K562 (cell line): ENCODE results near the gene GRIK3. TPM values are rescaled to one million over a fixed set of nuclear protein-coding genes. Genes with fewer than 3 reads are reported as not detected.

Source experiments
- CBX2 ChIP-seq: fragments of 200-600 bp; sonication (generic); IDR thresholded peaks from one replicate; pipeline ENCODE4 v1.6.1; 2012; ENCODE audit warnings: mild to moderate bottlenecking, low read length, inconsistent platforms; ENCODE audit not compliant: insufficient read depth, poor library complexity, severe bottlenecking
- CTCFL ChIP-seq: IDR thresholded peaks from 2 replicates; pipeline ENCODE4 v1.6.1; 2011; ENCODE audit warnings: borderline replicate concordance, low read depth, mild to moderate bottlenecking, moderate library complexity, low read length; ENCODE audit not compliant: insufficient read depth, poor library complexity, severe bottlenecking
- E2F1 ChIP-seq: sonication (generic); formaldehyde crosslinking; IDR thresholded peaks from 2 replicates; pipeline ENCODE4 v1.8.1; 2023; ENCODE audit warnings: mild to moderate bottlenecking, missing genetic modification reagents, moderate library complexity
- GTF2E2 ChIP-seq: fragments of 200-800 bp; sonication (Bioruptor generic); IDR thresholded peaks from 2 replicates; pipeline ENCODE4 v1.6.1; 2016; ENCODE audit warnings: missing genetic modification characterization, missing compliant biosample characterization
- HSF4 ChIP-seq: fragments of 250-450 bp; sonication (Bioruptor Pico); IDR thresholded peaks from 2 replicates; pipeline ENCODE4 v2.1.2; 2022; ENCODE audit warnings: mild to moderate bottlenecking, moderate library complexity, borderline replicate concordance
- KLF6 ChIP-seq: fragments of 250-450 bp; sonication (Bioruptor Pico); IDR thresholded peaks from 2 replicates; pipeline ENCODE4 v1.4.0; 2020; ENCODE audit warnings: mild to moderate bottlenecking, moderate library complexity, borderline replicate concordance
- MXI1 ChIP-seq: IDR thresholded peaks from 2 replicates; pipeline ENCODE4 v1.6.1; 2011; ENCODE audit warnings: low read depth, mild to moderate bottlenecking, improper control_type of control experiment, low read length
- NFE2L1 ChIP-seq: fragments of 450-650 bp; IDR thresholded peaks from 2 replicates; pipeline ENCODE4 v1.6.1; 2016; ENCODE audit warnings: missing genetic modification characterization, low read depth, mild to moderate bottlenecking, missing compliant biosample characterization, moderate library complexity, borderline replicate concordance
- STAT6 ChIP-seq: sonication (generic); formaldehyde crosslinking; IDR thresholded peaks from 2 replicates; pipeline ENCODE4 v1.8.1; 2023; ENCODE audit warnings: mild to moderate bottlenecking, missing genetic modification reagents
- UBTF ChIP-seq, 2 experiments: IDR thresholded peaks; 2 replicates each; pipeline ENCODE4 v1.6.1; 2012; ENCODE audit warnings: improper control_type of control experiment in 2 of 2, low read depth in 2 of 2, low read length in 2 of 2, borderline replicate concordance in 1 of 2
- YY1 ChIP-seq, 3 experiments: IDR thresholded peaks; 2 replicates each; pipeline ENCODE4 v1.6.1; 2011; ENCODE audit warnings: low read length in 2 of 3, mild to moderate bottlenecking in 2 of 3, moderate library complexity in 2 of 3, borderline replicate concordance in 1 of 3, control low read depth in 1 of 3, low read depth in 1 of 3; ENCODE audit not compliant: insufficient read depth in 3 of 3, insufficient replicate concordance in 2 of 3, control insufficient read depth in 1 of 3, insufficient read length in 1 of 3; ENCODE audit errors: extremely low read depth in 1 of 3
- ZNF197 ChIP-seq: fragments of 200-800 bp; sonication (Bioruptor generic); IDR thresholded peaks from 2 replicates; pipeline ENCODE4 v1.6.1; 2016; ENCODE audit warnings: low read depth, missing genetic modification characterization, missing compliant biosample characterization
- ZNF3 ChIP-seq: fragments of 250-450 bp; sonication (Bioruptor Pico); IDR thresholded peaks from 2 replicates; pipeline ENCODE4 v1.5.0; 2021; ENCODE audit warnings: mild to moderate bottlenecking, moderate library complexity
- ZNF408 ChIP-seq: fragments of 250-450 bp; sonication (Bioruptor Pico); IDR thresholded peaks from 2 replicates; pipeline ENCODE4 v1.4.0; 2020; ENCODE audit warnings: low read depth, mild to moderate bottlenecking, moderate library complexity
- ZSCAN29 ChIP-seq: fragments of 450-650 bp; IDR thresholded peaks from 2 replicates; pipeline ENCODE4 v1.6.1; 2017
- ZZZ3 ChIP-seq: fragments of 450-650 bp; IDR thresholded peaks from 2 replicates; pipeline ENCODE4 v1.6.1; 2016; ENCODE audit warnings: antibody characterized with exemption, mild to moderate bottlenecking, moderate library complexity
- polyA plus RNA-seq, 8 experiments: library from polyadenylated mRNA; depleted of rRNA in 4 of 8; stranded (reverse) in 5 of 8; unstranded in 3 of 8; fragments of >200 nt; fragmentation: Nextera tagmentation in 2 of 8; fragmentation: Illumina TruSeq in 1 of 8; extraction: Ambion mirVana in 2 of 8; extraction: Trizol in 1 of 8; gene quantifications; 2 replicates each; pipeline versions ENCODE4 v1.2.1 to v1.2.3, GENCODE V29; 2011 to 2014; ENCODE audit warnings: inconsistent platforms in 1 of 8, missing spikeins in 1 of 8
- total RNA-seq, 7 experiments: library from RNA; depleted of rRNA in 6 of 7; stranded (reverse); fragments of >200 nt in 6 of 7; fragmentation: Illumina TruSeq in 2 of 7; extraction: Trizol in 2 of 7; gene quantifications; 2 replicates each; pipeline versions ENCODE4 v1.2.1 to v1.2.3, GENCODE V29; 2011 to 2021; ENCODE audit warnings: low replicate concordance in 1 of 7

GRIK3 gene
- total and polyA plus RNA-seq, 9 of the 15 experiments (the other 6 are each of a cell fraction or from before 2014, with no cell fraction given) = not detected

- TF ChIP-seq ZZZ3 (no peak), CTCFL (peak; percentile 39), ZNF197 (CRISPR knock-in tag) (no peak), YY1 (IDR thresholded peaks at IDR 0.05; ENCODE audit: borderline replicate concordance in 1 of 3, control insufficient read depth in 1 of 3, extremely low read depth in 1 of 3, insufficient read depth in 3 of 3, insufficient read length in 1 of 3, insufficient replicate concordance in 2 of 3, low read depth in 1 of 3, low read length in 2 of 3) (peak in 1 of 3 experiments; percentile 48), E2F1 (CRISPR knock-in tag) (no peak), ZSCAN29 (no peak), UBTF (IDR thresholded peaks at IDR 0.05; ENCODE audit: borderline replicate concordance in 1 of 2, low read depth in 2 of 2, low read length in 2 of 2) (no peak), STAT6 (no peak), ZNF408 (no peak), HSF4 (CRISPR knock-in tag) (no peak), NFE2L1 (tag) (no peak), CBX2 (no peak), GTF2E2 (tag) (no peak), ZNF3 (CRISPR knock-in tag) (no peak), MXI1 (no peak), KLF6 (CRISPR knock-in tag) (no peak)
Observed at GRCh38 chr1:37020653-37021277, 13.6 kb downstream of the GRIK3 start (continued).
